HK-2 (cell line): ENCODE measurements around the gene POPDC2.
A peak's percentile ranks its signal among the peaks of the same experiment; 100 is the strongest.
"Not testable (repeated sequence)": the region's sequence is repeated elsewhere in the genome, so short reads cannot be mapped to it uniquely, and the experiment has no call there.

Experiments
- DNase-seq: peaks from one replicate; pipeline ENCODE4 v3.0.0-alpha.2; 2018; ENCODE audit not compliant: unreplicated experiment

Gene POPDC2, protein sequence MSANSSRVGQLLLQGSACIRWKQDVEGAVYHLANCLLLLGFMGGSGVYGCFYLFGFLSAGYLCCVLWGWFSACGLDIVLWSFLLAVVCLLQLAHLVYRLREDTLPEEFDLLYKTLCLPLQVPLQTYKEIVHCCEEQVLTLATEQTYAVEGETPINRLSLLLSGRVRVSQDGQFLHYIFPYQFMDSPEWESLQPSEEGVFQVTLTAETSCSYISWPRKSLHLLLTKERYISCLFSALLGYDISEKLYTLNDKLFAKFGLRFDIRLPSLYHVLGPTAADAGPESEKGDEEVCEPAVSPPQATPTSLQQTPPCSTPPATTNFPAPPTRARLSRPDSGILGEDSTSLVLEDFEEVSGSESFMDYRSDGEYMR

GRCh38 chr3:119660474-119661440 is at the start of gene POPDC2:
Gene POPDC2 (minus strand): TSS chr3:119660589. CDS start chr3:119660423, 166 bp downstream.
- DNase-seq = no peak

GRCh38 chr3:119703820-119704531 is 43.6 kb upstream of the POPDC2 start:
- DNase-seq = no peak

GRCh38 chr3:119702530-119703527 is 42.4 kb upstream of the POPDC2 start, which contains the start of gene CFAP91:
Gene CFAP91 (plus strand): TSS chr3:119703022. CDS start chr3:119703099, 77 bp downstream.
- peak; percentile 96 for DNase-seq

DNA sequence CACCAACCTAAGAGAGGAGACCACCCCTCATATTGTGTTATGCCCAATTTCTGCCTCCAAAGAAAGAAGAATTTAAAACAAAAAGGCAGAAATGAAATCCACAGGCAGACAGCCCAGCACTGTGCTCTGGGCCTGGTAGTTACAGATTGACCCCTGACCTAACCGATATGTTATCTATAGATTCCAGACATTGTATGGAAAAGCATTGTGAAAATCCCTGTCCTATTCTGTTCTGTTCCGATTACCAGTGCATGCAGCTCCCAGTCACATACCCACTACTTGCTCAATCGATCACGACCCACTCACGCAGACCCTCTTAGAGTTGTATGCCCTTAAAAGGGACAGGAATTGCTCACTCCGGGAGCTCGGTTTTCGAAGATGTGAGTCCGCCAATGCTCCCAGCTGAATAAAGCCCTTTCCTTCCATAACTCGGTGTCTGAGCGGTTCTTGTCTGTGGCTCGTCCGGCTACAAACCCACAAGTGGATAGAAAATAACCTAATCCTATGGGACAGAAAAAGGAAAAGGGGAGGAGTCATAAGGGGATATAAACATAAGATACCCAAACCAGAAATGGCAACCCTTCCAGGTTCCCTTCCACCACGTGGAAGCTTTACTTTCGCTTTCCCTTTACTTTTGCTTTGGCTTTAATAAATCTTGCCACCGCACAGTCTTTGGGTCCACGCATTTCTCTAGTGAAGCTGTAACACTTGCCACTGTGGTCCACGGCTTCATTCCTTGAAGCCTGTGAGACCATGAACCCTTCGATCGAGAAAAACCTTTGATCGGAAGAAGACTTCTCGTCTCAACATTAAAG is 40.7 kb upstream of the POPDC2 start:
- DNase-seq = no peak

DNA sequence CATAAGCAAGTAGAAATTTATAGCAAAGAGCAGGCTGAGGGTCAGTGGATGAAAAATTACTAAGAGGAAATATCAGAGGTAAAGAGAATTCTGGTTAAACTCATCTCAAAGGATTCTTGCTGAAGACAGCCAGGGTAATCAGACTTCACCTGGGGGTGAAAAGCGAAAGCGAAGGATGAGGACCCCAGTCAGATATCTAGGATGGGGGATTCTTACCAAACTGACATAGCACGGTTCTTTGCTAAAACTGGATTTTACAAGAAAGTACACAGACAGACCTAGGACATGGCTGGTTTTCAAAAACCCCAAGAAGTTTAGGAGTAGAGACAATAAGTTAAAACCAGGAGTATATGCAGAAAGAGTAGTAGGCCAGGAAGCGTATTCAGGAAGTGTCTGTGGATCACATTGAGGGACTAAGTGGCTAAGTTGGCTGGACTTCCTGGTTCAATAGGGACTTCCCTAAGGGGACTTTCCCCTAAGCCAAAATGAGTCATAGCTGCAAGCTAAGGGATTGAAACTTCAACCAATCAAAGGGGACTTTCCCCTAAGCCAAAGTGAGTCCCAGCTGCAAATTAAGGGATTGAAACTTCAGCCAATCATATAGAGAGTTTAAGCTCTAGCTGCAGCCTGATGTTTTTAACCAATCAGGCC is 40.0 kb upstream of the POPDC2 start:
- DNase-seq = no peak

GRCh38 chr3:119697394-119697793 is 37.0 kb upstream of the POPDC2 start:
- DNase-seq = no peak

- DNase-seq = no peak
These were observed 35.1 kb upstream of the POPDC2 start for GRCh38 chr3:119695480-119695879.

GRCh38 chr3:119690043-119690656 is 29.8 kb upstream of the POPDC2 start:
- DNase-seq = no peak

DNA sequence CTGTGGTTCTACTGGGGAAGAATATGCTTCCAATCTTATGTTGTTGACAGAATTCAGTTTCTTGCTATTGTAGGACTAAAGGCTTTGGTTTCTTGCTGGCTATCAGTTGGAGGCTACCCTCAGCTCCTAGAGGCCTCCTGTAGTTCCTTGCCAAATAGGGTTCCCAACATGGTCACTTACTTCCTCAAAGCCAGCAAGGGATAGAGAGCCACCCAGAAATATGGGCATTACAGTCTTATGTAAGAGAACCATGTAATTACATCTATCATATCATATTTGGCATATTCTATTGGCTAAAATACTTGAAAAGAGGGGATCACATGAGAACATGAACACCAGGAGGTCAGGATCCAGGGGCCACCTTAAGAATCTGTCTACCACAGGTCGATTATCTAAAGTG is 23.0 kb upstream of the POPDC2 start:
- DNase-seq = no peak

- DNase-seq = no peak
These were observed 20.9 kb upstream of the POPDC2 start for GRCh38 chr3:119681279-119681678.

- no peak for DNase-seq
These were observed 19.5 kb upstream of the POPDC2 start for GRCh38 chr3:119679874-119680273.

DNA sequence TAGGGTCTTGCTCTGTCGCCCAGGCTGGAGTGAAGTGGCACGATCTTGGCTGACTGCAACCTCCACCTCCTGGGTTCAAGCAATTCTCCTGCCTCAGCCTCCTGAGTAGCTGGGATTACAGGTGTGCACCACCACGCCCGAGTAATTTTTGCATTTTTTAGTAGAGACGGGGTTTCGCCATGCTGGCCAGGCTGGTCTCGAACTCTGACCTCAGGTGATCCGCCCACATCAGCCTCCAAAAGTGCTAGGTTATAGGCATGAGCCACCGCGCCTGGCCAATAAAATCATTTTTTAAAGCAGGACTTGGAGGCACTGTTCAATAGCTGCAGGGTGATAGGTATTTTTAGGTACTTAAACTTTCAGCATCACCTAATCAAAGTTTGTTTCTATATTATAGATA is 17.8 kb upstream of the POPDC2 start:
- DNase-seq = not testable (repeated sequence)

DNA sequence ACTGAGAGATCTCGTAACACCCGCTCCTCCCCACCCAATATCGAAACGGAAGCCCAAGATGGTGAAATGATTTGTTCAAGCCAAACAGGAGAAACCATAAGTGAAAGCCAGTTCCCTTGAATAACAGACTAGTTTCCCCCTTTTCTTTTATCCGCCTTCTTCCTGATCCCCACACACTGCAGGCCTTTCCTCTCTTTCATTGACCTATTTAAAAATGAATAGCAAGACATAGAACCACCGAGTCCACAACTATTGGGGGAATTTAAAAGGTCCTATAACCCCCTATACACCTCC is 17.2 kb upstream of the POPDC2 start:
- DNase-seq = no peak

GRCh38 chr3:119676771-119677640 is 16.6 kb upstream of the POPDC2 start, which contains the start of gene COX17:
Gene COX17 (minus strand): TSS chr3:119677406. CDS start chr3:119677310, 96 bp downstream.
- DNase-seq = peak; percentile 95

DNA sequence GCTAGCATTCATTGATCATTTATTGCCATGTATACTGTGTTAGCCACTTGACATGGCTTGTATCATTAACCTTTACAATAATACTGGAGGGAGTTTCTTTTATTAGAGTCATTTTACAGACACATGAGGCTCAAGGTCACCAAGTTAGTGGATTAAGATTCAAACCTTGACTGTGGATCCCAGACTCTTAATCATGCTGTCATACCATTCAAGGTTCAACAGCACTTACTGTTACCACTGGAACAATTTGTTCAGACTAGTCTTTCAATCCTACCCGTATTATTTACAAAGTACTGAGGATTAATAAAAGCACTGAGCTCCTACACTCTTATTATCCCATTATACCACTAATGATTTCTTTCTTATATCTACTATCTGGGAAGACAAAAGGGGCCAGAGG is 15.6 kb upstream of the POPDC2 start:
- DNase-seq = no peak

DNA sequence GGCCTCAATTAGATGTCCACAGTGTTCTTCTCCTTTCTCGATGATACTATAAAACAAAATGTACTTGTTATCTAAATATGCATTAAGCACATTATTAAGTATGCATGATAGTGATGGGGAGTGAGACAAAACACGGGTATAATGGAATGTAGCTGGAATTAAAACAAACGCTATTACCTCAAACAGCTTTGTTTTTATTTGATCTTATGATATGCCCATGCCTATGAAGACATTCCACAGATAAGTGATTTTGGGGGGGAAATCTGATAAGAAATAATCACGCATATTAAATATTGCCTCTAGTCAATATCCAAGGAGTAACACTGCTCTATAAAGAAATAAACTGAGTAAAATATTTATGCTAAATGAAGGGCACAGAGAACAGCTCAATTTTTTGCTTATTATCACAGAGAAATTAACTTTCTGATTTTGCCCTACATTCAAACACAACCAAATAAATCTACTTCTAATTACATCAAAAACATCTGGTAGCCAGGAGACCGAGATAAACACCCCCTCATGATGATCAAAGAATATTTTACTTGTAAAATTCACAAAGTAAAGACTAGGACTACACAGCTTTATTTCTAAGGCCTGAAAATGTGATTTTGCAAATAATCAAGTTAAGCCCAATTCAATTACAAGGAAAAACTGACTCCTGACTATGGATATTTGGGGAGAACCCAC is 14.9 kb upstream of the POPDC2 start:
- no peak for DNase-seq

GRCh38 chr3:119673875-119674274 is 13.5 kb upstream of the POPDC2 start:
- no peak for DNase-seq
